Panc1 (cell line): Measurements from ENCODE around the gene THUMPD1. TPM values are rescaled to one million over a fixed set of nuclear protein-coding genes. Genes with fewer than 3 reads are reported as not detected.
"Not testable (repeated sequence)": the region's sequence is repeated elsewhere in the genome, so short reads cannot be mapped to it uniquely, and the experiment has no call there.

Experiments
- ATAC-seq: fragments of 200-7000 bp; cut with Tn5 transposase; 2 replicates; pipeline ENCODE4 v1.9.1; 2020; ENCODE audit warnings: mild to moderate bottlenecking, moderate library complexity
- BruUV-seq: library from RNA; stranded (reverse); fragments of 400-500 nt; replicated peaks from 2 replicates; lab custom pipeline; 2021; lab: Mats Ljungman, UMichigan
- CTCF ChIA-PET: fragments of 300-600 bp; sonication (Branson Sonifier 250); formaldehyde crosslinking; loops from one replicate; lab custom pipeline; 2022; ENCODE audit warnings: antibody characterized with exemption; lab: Charles Lee
- POLR2A ChIA-PET: fragments of 300-600 bp; sonication (Branson Sonifier 250); formaldehyde crosslinking; loops from one replicate; lab custom pipeline; 2022; ENCODE audit warnings: antibody characterized with exemption; lab: Charles Lee
- DNase-seq: peaks from one replicate; pipeline ENCODE4 v3.0.0-alpha.2; 2010; ENCODE audit warnings: low read depth, low spot score
- H3K27ac ChIP-seq: 2 replicates; pipeline ENCODE4 v1.5.1; 2011; ENCODE audit warnings: mild to moderate bottlenecking, low read length, inconsistent platforms
- H3K27me3 ChIP-seq: fragments of 200-500 bp; sonication (Bioruptor generic); 2 replicates; pipeline ENCODE4 v1.6.0; 2014; ENCODE audit warnings: low read length, inconsistent platforms; ENCODE audit not compliant: control insufficient read depth, insufficient read depth
- H3K36me3 ChIP-seq: fragments of 200-500 bp; sonication (Bioruptor generic); 2 replicates; pipeline ENCODE4 v1.5.1; 2014; ENCODE audit warnings: inconsistent platforms, mild to moderate bottlenecking, low read length, moderate library complexity; ENCODE audit not compliant: control insufficient read depth, insufficient read depth
- H3K4me1 ChIP-seq: 2 replicates; pipeline ENCODE4 v1.5.1; 2011; ENCODE audit warnings: inconsistent platforms, mild to moderate bottlenecking, low read length, moderate library complexity; ENCODE audit not compliant: control insufficient read depth, insufficient read depth
- H3K4me3 ChIP-seq, 2 experiments: 2 replicates each; pipeline ENCODE4 v1.5.1; 2011 to 2012; ENCODE audit warnings: low read depth in 2 of 2, low read length in 2 of 2, mild to moderate bottlenecking in 2 of 2, inconsistent platforms in 1 of 2, moderate library complexity in 1 of 2
- H3K9me3 ChIP-seq: fragments of 200-500 bp; sonication (Bioruptor generic); 2 replicates; pipeline ENCODE4 v1.5.1; 2014; ENCODE audit warnings: low read depth, mild to moderate bottlenecking, inconsistent platforms, low read length, moderate library complexity; ENCODE audit not compliant: control insufficient read depth, insufficient read depth
- CTCF ChIP-seq: fragments of 450-650 bp; IDR thresholded peaks from 2 replicates; pipeline ENCODE4 v1.5.1; 2017; ENCODE audit warnings: mild to moderate bottlenecking
- POLR2AphosphoS5 ChIP-seq: IDR thresholded peaks from 2 replicates; pipeline ENCODE4 v1.6.1; 2012; ENCODE audit warnings: mild to moderate bottlenecking, low read depth, low read length, moderate library complexity
- SIN3A ChIP-seq: IDR thresholded peaks from 2 replicates; pipeline ENCODE4 v1.6.1; 2012; ENCODE audit warnings: low read depth, mild to moderate bottlenecking, low read length, moderate library complexity, borderline replicate concordance; ENCODE audit not compliant: insufficient read depth
- TCF7L2 ChIP-seq: IDR thresholded peaks from 2 replicates; pipeline ENCODE4 v1.6.1; 2011; ENCODE audit warnings: mild to moderate bottlenecking, low read depth, low read length, inconsistent platforms
- in situ Hi-C: cut with HindIII; loops from 2 replicates; pipeline ENCODE4 v1.10.0; 2016; ENCODE audit warnings: low sequenced_read_pairs, low pct_unique_long_range_greater_than_20kb
- intact Hi-C: fragments of 100-400 bp; cut with micrococcal nuclease; formaldehyde crosslinking; loops from one replicate; pipeline ENCODE4 v1.10.0; 2022; ENCODE audit not compliant: unreplicated experiment
- total RNA-seq: library from RNA; stranded (reverse); gene quantifications from one replicate; pipeline ENCODE4 v1.2.1, GENCODE V29; 2021; ENCODE audit not compliant: unreplicated experiment
- TF ChIP-seq, protein P1 (sequence below), 2 experiments: IDR thresholded peaks; 2 replicates each; pipeline ENCODE4 v1.6.1; 2011 to 2012; ENCODE audit warnings: low read depth in 2 of 2, control low read depth in 1 of 2, low read length in 1 of 2, mild to moderate bottlenecking in 1 of 2, moderate library complexity in 1 of 2; ENCODE audit not compliant: insufficient read depth in 1 of 2

THUMPD1 gene
- total RNA-seq, 1 experiment from 2014 or later = 36.2 TPM

DNA sequence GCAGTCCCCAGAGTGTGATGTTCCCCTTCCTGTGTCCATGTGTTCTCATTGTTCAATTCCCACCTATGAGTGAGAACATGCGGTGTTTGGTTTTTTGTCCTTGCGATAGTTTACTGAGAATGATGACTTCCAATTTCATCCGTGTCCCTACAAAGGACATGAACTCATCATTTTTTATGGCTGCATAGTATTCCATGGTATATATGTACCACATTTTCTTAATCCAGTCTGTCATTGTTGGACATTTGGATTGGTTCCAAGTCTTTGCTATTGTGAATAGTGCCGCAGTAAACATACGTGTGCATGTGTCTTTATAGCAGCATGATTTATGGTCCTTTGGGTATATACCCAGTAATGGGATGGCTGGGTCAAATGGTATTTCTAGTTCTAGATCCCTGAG lies 14.2 kb upstream of the THUMPD1 start:
- H3K27ac ChIP-seq, H3K4me1 ChIP-seq, DNase-seq, H3K9me3 ChIP-seq, BruUV-seq, H3K4me3 ChIP-seq, ATAC-seq, intact Hi-C loops, CTCF ChIA-PET, in situ Hi-C loops, H3K36me3 ChIP-seq: not testable (repeated sequence)
- peaks cover 24% of the 10 kb centered on the region for H3K27me3 ChIP-seq
- POLR2A ChIA-PET = interaction anchor here (0.7 kb wide), 1 partner anchor 550 kb away, joined by 3 read pairs; no protein-coding TSS in a partner anchor

DNA sequence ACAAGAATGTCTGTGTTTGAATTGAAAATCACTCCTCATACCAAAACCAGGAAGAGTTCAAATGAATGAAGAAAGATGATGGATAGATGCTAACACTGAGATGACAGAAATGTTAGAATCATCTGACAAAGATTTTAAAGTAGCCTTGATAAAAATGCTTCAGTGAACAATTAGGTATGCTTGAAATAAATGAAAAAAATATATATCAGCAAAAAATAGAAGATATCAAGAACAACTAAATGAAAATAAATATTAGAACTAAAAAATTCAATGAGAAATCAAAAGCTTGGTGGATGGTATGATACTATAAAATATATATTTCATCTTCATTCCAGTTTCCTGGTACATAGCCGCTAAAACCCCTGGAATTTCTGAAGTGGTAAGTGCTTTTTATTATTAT lies 13.6 kb upstream of the THUMPD1 start:
- H3K27me3 ChIP-seq = peaks cover 24% of the 10 kb centered on the region
- no TSS peak for BruUV-seq
- ATAC-seq (no peak), DNase-seq (no peak)
- no peak overlapping the region for H3K27ac ChIP-seq
- TF ChIP-seq, protein P1, sequence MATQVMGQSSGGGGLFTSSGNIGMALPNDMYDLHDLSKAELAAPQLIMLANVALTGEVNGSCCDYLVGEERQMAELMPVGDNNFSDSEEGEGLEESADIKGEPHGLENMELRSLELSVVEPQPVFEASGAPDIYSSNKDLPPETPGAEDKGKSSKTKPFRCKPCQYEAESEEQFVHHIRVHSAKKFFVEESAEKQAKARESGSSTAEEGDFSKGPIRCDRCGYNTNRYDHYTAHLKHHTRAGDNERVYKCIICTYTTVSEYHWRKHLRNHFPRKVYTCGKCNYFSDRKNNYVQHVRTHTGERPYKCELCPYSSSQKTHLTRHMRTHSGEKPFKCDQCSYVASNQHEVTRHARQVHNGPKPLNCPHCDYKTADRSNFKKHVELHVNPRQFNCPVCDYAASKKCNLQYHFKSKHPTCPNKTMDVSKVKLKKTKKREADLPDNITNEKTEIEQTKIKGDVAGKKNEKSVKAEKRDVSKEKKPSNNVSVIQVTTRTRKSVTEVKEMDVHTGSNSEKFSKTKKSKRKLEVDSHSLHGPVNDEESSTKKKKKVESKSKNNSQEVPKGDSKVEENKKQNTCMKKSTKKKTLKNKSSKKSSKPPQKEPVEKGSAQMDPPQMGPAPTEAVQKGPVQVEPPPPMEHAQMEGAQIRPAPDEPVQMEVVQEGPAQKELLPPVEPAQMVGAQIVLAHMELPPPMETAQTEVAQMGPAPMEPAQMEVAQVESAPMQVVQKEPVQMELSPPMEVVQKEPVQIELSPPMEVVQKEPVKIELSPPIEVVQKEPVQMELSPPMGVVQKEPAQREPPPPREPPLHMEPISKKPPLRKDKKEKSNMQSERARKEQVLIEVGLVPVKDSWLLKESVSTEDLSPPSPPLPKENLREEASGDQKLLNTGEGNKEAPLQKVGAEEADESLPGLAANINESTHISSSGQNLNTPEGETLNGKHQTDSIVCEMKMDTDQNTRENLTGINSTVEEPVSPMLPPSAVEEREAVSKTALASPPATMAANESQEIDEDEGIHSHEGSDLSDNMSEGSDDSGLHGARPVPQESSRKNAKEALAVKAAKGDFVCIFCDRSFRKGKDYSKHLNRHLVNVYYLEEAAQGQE (IDR thresholded peaks at IDR 0.05; ENCODE audit: insufficient read depth in 1 of 2, low read depth in 2 of 2, low read length in 1 of 2) = no peak
- TF ChIP-seq SIN3A = no peak
- TF ChIP-seq TCF7L2 = no peak
- no peak overlapping the region for H3K4me3 ChIP-seq
- H3K36me3 ChIP-seq = no peaks in the 10 kb centered on the region
- intact Hi-C loops = no loop called here
- in situ Hi-C loops = no loop called here
- POLR2A ChIA-PET = interaction anchor here (0.7 kb wide), 1 partner anchor 550 kb away, joined by 3 read pairs; no protein-coding TSS in a partner anchor
- no peaks in the 10 kb centered on the region for H3K4me1 ChIP-seq
- H3K9me3 ChIP-seq = no peaks in the 10 kb centered on the region
- CTCF ChIA-PET = no interaction called here

DNA sequence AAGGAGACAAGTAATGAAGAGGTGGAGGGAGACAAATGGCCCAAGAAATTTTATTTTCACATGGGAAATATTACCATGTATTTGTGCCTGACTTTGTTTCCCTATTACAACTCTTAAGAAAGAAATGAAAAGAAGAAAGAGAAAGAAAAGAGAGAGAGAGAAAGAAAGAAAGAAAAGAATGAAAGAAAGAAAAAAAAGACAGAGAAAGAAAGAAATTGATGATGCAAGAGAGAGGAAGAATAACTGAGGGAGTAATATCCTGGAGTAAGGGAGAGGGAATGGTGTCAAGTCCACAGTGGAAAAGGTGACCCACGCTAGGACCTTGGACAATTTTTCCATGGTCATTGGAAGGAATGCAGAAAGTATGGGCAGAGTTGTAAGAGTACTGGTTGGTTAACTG lies 12.1 kb upstream of the THUMPD1 start:
- BruUV-seq = no TSS peak
- DNase-seq (no peak), ATAC-seq (no peak)
- in situ Hi-C loops = no loop called here
- H3K4me3 ChIP-seq = no peak overlapping the region
- CTCF ChIA-PET = no interaction called here
- no peaks in the 10 kb centered on the region for H3K4me1 ChIP-seq
- intact Hi-C loops = no loop called here
- H3K27ac ChIP-seq = no peak overlapping the region
- peaks cover 24% of the 10 kb centered on the region for H3K27me3 ChIP-seq
- H3K9me3 ChIP-seq = no peaks in the 10 kb centered on the region
- no peaks in the 10 kb centered on the region for H3K36me3 ChIP-seq
- POLR2A ChIA-PET = no interaction called here
- TF ChIP-seq SIN3A (no peak), TCF7L2 (no peak), CTCF (no peak), POLR2AphosphoS5 (no peak)
- TF ChIP-seq, protein P1 (IDR thresholded peaks at IDR 0.05; ENCODE audit: insufficient read depth in 1 of 2, low read depth in 2 of 2, low read length in 1 of 2) = no peak
